Neural progenitor cell (in vitro differentiated cells): ENCODE results near the gene MYL9. TPM values are rescaled to one million over a fixed set of nuclear protein-coding genes. Genes with fewer than 3 reads are reported as not detected.
A peak's percentile ranks its signal among the peaks of the same experiment; 100 is the strongest.

Experiments used
- DNase-seq: peaks from one replicate; pipeline ENCODE4 v3.0.0-alpha.2; 2016; ENCODE audit warnings: low spot score
- H2AFZ ChIP-seq: fragments of 200-600 bp; sonication (generic); replicated peaks from 2 replicates; pipeline ENCODE4 v1.6.1; 2016; ENCODE audit warnings: antibody characterized with exemption
- H3F3A ChIP-seq: fragments of 200-600 bp; sonication (generic); 2 replicates; pipeline ENCODE4 v1.6.1; 2016; ENCODE audit warnings: antibody characterized with exemption, low read depth
- H3K27ac ChIP-seq: fragments of 200-600 bp; sonication (generic); 2 replicates; pipeline ENCODE4 v1.5.1; 2016; ENCODE audit warnings: mild to moderate bottlenecking
- H3K27me3 ChIP-seq: fragments of 200-600 bp; sonication (generic); 2 replicates; pipeline ENCODE4 v1.6.1; 2016; ENCODE audit warnings: mild to moderate bottlenecking, moderate library complexity
- H3K36me3 ChIP-seq: fragments of 200-600 bp; sonication (generic); 2 replicates; pipeline ENCODE4 v1.5.1; 2016
- H3K4me1 ChIP-seq: fragments of 200-600 bp; sonication (generic); 2 replicates; pipeline ENCODE4 v1.6.1; 2016; ENCODE audit warnings: mixed run types
- H3K4me2 ChIP-seq: fragments of 200-600 bp; sonication (generic); 2 replicates; pipeline ENCODE4 v1.6.1; 2016
- H3K4me3 ChIP-seq: fragments of 200-600 bp; sonication (generic); 2 replicates; pipeline ENCODE4 v1.5.1; 2016
- H3K79me2 ChIP-seq: fragments of 200-600 bp; sonication (generic); 2 replicates; pipeline ENCODE4 v1.6.1; 2016; ENCODE audit warnings: low read depth
- H3K9ac ChIP-seq: fragments of 200-600 bp; sonication (generic); 2 replicates; pipeline ENCODE4 v1.6.1; 2016
- H3K9me3 ChIP-seq: fragments of 200-600 bp; sonication (generic); 2 replicates; pipeline ENCODE4 v1.5.1; 2016; ENCODE audit warnings: low read depth
- H4K20me1 ChIP-seq: fragments of 200-600 bp; sonication (generic); 2 replicates; pipeline ENCODE4 v1.6.1; 2016; ENCODE audit warnings: low read depth
- H3K27ac Mint-ChIP-seq: 3 replicates; pipeline ENCODE4 v1.8.0; 2021; ENCODE audit warnings: mixed read lengths
- H3K27me3 Mint-ChIP-seq: 2 replicates; pipeline ENCODE4 v1.8.0; 2022; ENCODE audit warnings: low read depth, mild to moderate bottlenecking, inconsistent platforms, moderate library complexity, mixed read lengths; ENCODE audit not compliant: insufficient read depth
- H3K36me3 Mint-ChIP-seq: 3 replicates; pipeline ENCODE4 v1.8.0; 2021; ENCODE audit warnings: mixed read lengths
- H3K4me1 Mint-ChIP-seq: 3 replicates; pipeline ENCODE4 v1.8.0; 2021; ENCODE audit warnings: mixed read lengths
- H3K4me3 Mint-ChIP-seq: 3 replicates; pipeline ENCODE4 v1.8.0; 2021; ENCODE audit warnings: mild to moderate bottlenecking, moderate library complexity, mixed read lengths
- H3K9me3 Mint-ChIP-seq: 3 replicates; pipeline ENCODE4 v1.8.0; 2020; ENCODE audit warnings: mixed read lengths
- EZH2 ChIP-seq: fragments of 200-600 bp; sonication (generic); IDR thresholded peaks from 2 replicates; pipeline ENCODE4 v1.6.1; 2017; ENCODE audit warnings: antibody characterized with exemption, mild to moderate bottlenecking, moderate library complexity
- EZH2phosphoT487 ChIP-seq: fragments of 200-600 bp; sonication (generic); IDR thresholded peaks from 2 replicates; pipeline ENCODE4 v1.6.1; 2017; ENCODE audit warnings: antibody characterized with exemption
- total RNA-seq: library from RNA; depleted of rRNA; stranded (reverse); fragments of >200 nt; gene quantifications from 2 replicates; pipeline ENCODE4 v1.2.3, GENCODE V29; 2015; ENCODE audit warnings: low replicate concordance
- TF ChIP-seq, protein P1 (sequence below): fragments of 200-600 bp; sonication (generic); IDR thresholded peaks from 2 replicates; pipeline ENCODE4 v1.5.1; 2017; ENCODE audit warnings: antibody characterized with exemption, mild to moderate bottlenecking

The MYL9 gene
- total RNA-seq, 1 donor from 2014 or later, result 12.4 TPM

DNA sequence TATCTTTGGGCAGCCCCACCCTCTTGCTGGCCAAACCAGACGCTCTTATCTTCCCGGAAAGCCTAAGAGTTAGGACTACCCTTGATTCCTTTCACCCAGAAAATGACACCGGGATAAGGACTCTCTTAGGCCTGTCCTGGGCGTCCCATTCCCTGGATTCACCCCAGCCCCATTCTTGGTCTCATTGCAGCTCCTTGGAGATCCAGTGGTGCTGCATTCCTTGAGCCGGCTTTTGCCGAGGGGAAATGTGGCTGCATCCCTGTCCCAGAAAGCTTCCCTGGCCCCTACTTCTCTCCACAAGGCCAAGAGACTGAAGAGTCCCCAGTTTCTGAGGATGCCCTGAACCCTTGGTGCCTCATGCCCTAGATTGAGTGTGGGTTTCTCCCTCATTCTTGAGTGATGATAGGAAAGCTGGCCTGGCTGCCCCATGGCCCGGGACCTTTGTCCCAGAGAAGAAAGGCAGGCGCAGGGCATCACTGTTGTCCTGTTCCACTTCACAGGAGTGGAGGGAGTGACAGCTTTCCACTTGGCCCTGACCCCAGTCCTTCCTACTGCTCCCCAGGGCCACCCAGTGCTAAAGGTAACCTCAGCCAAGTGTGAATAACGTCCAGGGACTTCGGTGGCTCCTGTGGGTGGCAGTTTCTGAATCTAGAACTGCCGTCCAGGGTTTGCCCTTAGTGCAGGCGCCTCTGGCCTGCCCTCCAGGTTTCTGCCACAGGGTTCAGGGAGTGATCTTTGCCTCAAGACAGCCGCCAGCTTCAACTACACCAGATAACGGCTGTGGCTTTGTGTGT lies 42.7 kb upstream of the MYL9 start:
- H3K4me1 ChIP-seq, result peaks cover 16% of the 10 kb centered on the region
- peaks cover 53% of the 10 kb centered on the region for H4K20me1 ChIP-seq
- H3K36me3 Mint-ChIP-seq, result peaks cover 23% of the 10 kb centered on the region
- H3K4me3 Mint-ChIP-seq, result no peak overlapping the region
- peak overlapping the region; percentile 61 for H3K27ac Mint-ChIP-seq
- H3K27me3 ChIP-seq, result no peaks in the 10 kb centered on the region
- H3K27ac ChIP-seq, result peak overlapping the region; percentile 88
- H3F3A ChIP-seq, result peaks cover 12% of the 10 kb centered on the region
- peaks cover 20% of the 10 kb centered on the region for H3K4me1 Mint-ChIP-seq
- H3K4me2 ChIP-seq, result peak overlapping the region; percentile 60
- H3K9ac ChIP-seq, result no peak overlapping the region
- no peak overlapping the region for H3K4me3 ChIP-seq
- peaks cover 21% of the 10 kb centered on the region for H3K79me2 ChIP-seq
- H2AFZ ChIP-seq, result no peak overlapping the region
- no peaks in the 10 kb centered on the region for H3K36me3 ChIP-seq
- no peaks in the 10 kb centered on the region for H3K9me3 ChIP-seq
- H3K27me3 Mint-ChIP-seq, result no peaks in the 10 kb centered on the region
- no peak for DNase-seq
- H3K9me3 Mint-ChIP-seq, result no peaks in the 10 kb centered on the region
- TF ChIP-seq EZH2, result no peak
- TF ChIP-seq EZH2phosphoT487, result no peak
- TF ChIP-seq, protein P1, sequence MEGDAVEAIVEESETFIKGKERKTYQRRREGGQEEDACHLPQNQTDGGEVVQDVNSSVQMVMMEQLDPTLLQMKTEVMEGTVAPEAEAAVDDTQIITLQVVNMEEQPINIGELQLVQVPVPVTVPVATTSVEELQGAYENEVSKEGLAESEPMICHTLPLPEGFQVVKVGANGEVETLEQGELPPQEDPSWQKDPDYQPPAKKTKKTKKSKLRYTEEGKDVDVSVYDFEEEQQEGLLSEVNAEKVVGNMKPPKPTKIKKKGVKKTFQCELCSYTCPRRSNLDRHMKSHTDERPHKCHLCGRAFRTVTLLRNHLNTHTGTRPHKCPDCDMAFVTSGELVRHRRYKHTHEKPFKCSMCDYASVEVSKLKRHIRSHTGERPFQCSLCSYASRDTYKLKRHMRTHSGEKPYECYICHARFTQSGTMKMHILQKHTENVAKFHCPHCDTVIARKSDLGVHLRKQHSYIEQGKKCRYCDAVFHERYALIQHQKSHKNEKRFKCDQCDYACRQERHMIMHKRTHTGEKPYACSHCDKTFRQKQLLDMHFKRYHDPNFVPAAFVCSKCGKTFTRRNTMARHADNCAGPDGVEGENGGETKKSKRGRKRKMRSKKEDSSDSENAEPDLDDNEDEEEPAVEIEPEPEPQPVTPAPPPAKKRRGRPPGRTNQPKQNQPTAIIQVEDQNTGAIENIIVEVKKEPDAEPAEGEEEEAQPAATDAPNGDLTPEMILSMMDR, result no peak

DNA sequence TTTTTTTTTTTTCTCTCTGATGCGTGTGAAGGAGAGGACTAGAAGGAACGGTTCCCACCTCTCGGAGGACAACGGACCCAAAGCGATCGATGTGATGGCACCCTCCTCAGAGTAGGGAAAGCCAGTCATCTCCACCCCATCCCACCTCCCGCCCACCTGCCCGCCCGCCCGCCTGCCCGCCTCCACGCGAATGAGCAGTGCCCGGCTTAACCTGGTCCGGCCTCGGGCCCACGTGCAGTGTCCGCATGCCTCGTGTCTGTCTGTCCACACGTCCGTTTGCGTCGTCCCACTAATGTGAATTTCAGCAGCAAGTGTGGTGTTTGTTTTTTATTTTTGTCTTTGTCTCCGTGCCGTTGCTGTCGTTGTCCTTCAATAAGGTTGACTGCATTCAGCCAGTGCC lies 42.1 kb upstream of the MYL9 start:
- Mint-ChIP-seq H3K4me1 (peaks cover 15% of the 10 kb centered on the region), H3K9me3 (no peaks in the 10 kb centered on the region), H3K36me3 (peaks cover 25% of the 10 kb centered on the region), H3K27me3 (no peaks in the 10 kb centered on the region), H3K27ac (no peak overlapping the region), H3K4me3 (no peak overlapping the region)
- peaks cover 15% of the 10 kb centered on the region for H3K79me2 ChIP-seq
- no peak for DNase-seq
- peaks cover 8% of the 10 kb centered on the region for H3F3A ChIP-seq
- H3K4me1 ChIP-seq, result peaks cover 16% of the 10 kb centered on the region
- peaks cover 5% of the 10 kb centered on the region for H3K36me3 ChIP-seq
- H3K9ac ChIP-seq, result no peak overlapping the region
- TF ChIP-seq, protein P1, result no peak
- TF ChIP-seq EZH2phosphoT487, result no peak
- no peak for TF ChIP-seq EZH2
- peaks cover 47% of the 10 kb centered on the region for H4K20me1 ChIP-seq
- H3K9me3 ChIP-seq, result no peaks in the 10 kb centered on the region
- no peak overlapping the region for H3K27ac ChIP-seq
- no peaks in the 10 kb centered on the region for H3K27me3 ChIP-seq
- no peak overlapping the region for H3K4me3 ChIP-seq
- no peak overlapping the region for H2AFZ ChIP-seq
- H3K4me2 ChIP-seq, result no peak overlapping the region

- Mint-ChIP-seq H3K4me1 (peaks cover 12% of the 10 kb centered on the region), H3K9me3 (no peaks in the 10 kb centered on the region), H3K27me3 (no peaks in the 10 kb centered on the region), H3K36me3 (peaks cover 31% of the 10 kb centered on the region), H3K4me3 (no peak overlapping the region), H3K27ac (no peak overlapping the region)
- no peaks in the 10 kb centered on the region for H3K27me3 ChIP-seq
- no peak overlapping the region for H3K9ac ChIP-seq
- TF ChIP-seq EZH2phosphoT487 (no peak), EZH2 (no peak)
- TF ChIP-seq, protein P1, result no peak
- H3K9me3 ChIP-seq, result no peaks in the 10 kb centered on the region
- peaks cover 40% of the 10 kb centered on the region for H4K20me1 ChIP-seq
- peaks cover 8% of the 10 kb centered on the region for H3K79me2 ChIP-seq
- H3K27ac ChIP-seq, result no peak overlapping the region
- no peak overlapping the region for H3K4me3 ChIP-seq
- H3F3A ChIP-seq, result peaks cover 8% of the 10 kb centered on the region
- no peak overlapping the region for H2AFZ ChIP-seq
- H3K4me1 ChIP-seq, result peaks cover 16% of the 10 kb centered on the region
- peaks cover 6% of the 10 kb centered on the region for H3K36me3 ChIP-seq
- H3K4me2 ChIP-seq, result no peak overlapping the region
- no peak for DNase-seq
These were observed 41.4 kb upstream of the MYL9 start for GRCh38 chr20:36499723-36500501.
